ENCODE data around the gene CARS1. TPM values are rescaled to one million over a fixed set of nuclear protein-coding genes. Genes with fewer than 3 reads are reported as not detected.
A peak's percentile ranks its signal among the peaks of the same experiment; 100 is the strongest.

CARS1 gene
- total RNA-seq, 1 donor from 2014 or later = 67.5 TPM

GRCh38 chr11:3041699-3042441, 15.4 kb downstream of the CARS1 start:
- no peak for DNase-seq (ENCODE audit: low read depth, low spot score)

GRCh38 chr11:3040881-3041280, 16.3 kb downstream of the CARS1 start:
- no peak for DNase-seq (ENCODE audit: low read depth, low spot score)

- DNase-seq (ENCODE audit: low read depth, low spot score) = no peak
Observed at GRCh38 chr11:3037945-3038271, 19.3 kb downstream of the CARS1 start.

- DNase-seq (ENCODE audit: low read depth, low spot score) = peak; percentile 29
Observed at GRCh38 chr11:3037040-3037944, 19.9 kb downstream of the CARS1 start.

GRCh38 chr11:3036419-3036818, 20.8 kb downstream of the CARS1 start:
- no peak for DNase-seq (ENCODE audit: low read depth, low spot score)

GRCh38 chr11:3035333-3035732, 21.9 kb downstream of the CARS1 start:
- DNase-seq (ENCODE audit: low read depth, low spot score) = no peak

GRCh38 chr11:3030289-3031070, 26.7 kb downstream of the CARS1 start:
- no peak for DNase-seq (ENCODE audit: low read depth, low spot score)

- DNase-seq (ENCODE audit: low read depth, low spot score) = no peak
Observed at GRCh38 chr11:3028813-3029212, 28.4 kb downstream of the CARS1 start.

- no peak for DNase-seq (ENCODE audit: low read depth, low spot score)
Observed at GRCh38 chr11:3026803-3027202, 30.4 kb downstream of the CARS1 start.

GRCh38 chr11:3022982-3023381, 34.2 kb downstream of the CARS1 start:
- no peak for DNase-seq (ENCODE audit: low read depth, low spot score)

GRCh38 chr11:3022300-3022967, 34.8 kb downstream of the CARS1 start:
- DNase-seq (ENCODE audit: low read depth, low spot score) = no peak

GRCh38 chr11:3021125-3021524, 36.1 kb downstream of the CARS1 start:
- no peak for DNase-seq (ENCODE audit: low read depth, low spot score)

GRCh38 chr11:3020011-3020410, 37.2 kb downstream of the CARS1 start:
- no peak for DNase-seq (ENCODE audit: low read depth, low spot score)

- no peak for DNase-seq (ENCODE audit: low read depth, low spot score)
Observed at GRCh38 chr11:3018596-3018995, 38.6 kb downstream of the CARS1 start.

GRCh38 chr11:3016861-3017260, 40.4 kb downstream of the CARS1 start:
- no peak for DNase-seq (ENCODE audit: low read depth, low spot score)

- DNase-seq (ENCODE audit: low read depth, low spot score) = no peak
Observed at GRCh38 chr11:3015796-3016195, 41.4 kb downstream of the CARS1 start.

- DNase-seq (ENCODE audit: low read depth, low spot score) = no peak
Observed at GRCh38 chr11:3014943-3015342, 42.3 kb downstream of the CARS1 start.

- no peak for DNase-seq (ENCODE audit: low read depth, low spot score)
Observed at GRCh38 chr11:3014057-3014938, 42.9 kb downstream of the CARS1 start.

GRCh38 chr11:3011891-3012885, 45.0 kb downstream of the CARS1 start:
- no peak for DNase-seq (ENCODE audit: low read depth, low spot score)

Measured in pulmonary artery endothelial cell (primary cell).